Subcutaneous adipose tissue (tissue), 4 donors: ENCODE results near the gene PIP4K2C. TPM values are rescaled to one million over a fixed set of nuclear protein-coding genes. Genes with fewer than 3 reads are reported as not detected.

ENCODE experiments used
- total RNA-seq, 4 donors: library from RNA; depleted of rRNA; stranded (reverse); fragments of >200 nt; gene quantifications; one replicate each; pipeline ENCODE4 v1.1.0, GENCODE V29; 2016
- TF ChIP-seq, protein P1 (sequence below): fragments of 450-650 bp; IDR thresholded peaks from one replicate; pipeline ENCODE4 v1.5.1; 2016; ENCODE audit warnings: low read depth, mild to moderate bottlenecking, control low read depth, antibody characterized with exemption, moderate library complexity

The PIP4K2C gene
- total RNA-seq, 4 donors from 2014 or later = 10.7 to 13.2 (median 11.9) TPM

DNA sequence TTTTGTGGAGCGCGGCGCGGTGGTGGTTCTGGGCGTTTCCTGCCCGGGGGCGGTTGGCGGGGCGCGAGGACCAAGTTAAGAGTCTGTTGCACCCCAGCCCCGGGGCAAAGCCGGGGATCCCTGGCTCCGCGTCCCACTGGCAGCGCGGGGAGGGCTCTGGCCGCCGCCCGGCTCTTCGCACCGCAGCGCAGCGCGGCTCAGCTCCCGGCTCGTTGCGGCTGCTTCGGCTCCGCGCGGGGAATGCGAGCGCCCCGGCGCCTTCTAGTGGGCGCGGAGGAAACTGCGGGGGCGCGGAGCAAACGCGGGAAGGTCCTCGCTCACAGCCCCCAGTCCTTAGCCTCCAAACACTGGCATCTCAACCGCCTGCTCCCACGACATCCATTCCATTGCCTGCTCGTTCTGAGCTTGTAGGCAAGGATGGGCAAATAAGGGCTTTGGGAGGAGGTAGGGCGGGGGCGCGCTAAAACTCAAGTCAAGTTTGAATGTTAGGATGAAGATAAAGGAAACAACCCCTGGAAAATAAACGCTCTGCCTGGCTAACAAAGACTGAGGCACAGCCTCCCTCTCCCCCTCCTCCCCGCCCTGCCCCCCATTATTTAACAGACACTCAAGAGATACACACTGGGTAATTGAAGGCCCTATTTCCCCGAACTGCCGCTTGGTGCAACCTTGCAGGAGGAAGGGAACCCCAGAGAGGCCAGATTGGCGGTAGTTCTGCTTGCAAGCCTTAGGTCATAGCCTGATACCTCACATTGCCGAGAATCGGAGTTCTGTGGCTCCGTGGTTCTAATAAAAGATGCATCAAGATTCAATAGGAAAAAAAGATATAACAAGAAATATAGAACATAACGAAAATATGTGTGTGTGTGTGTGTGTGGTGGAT is 42.2 kb downstream of the PIP4K2C start, which contains the start of gene B4GALNT1:
B4GALNT1 (minus strand) TSS at position 244 of the 883 bp plus-strand sequence. CDS start 1,069 bp downstream, outside the sequence.
- TF ChIP-seq, protein P1, sequence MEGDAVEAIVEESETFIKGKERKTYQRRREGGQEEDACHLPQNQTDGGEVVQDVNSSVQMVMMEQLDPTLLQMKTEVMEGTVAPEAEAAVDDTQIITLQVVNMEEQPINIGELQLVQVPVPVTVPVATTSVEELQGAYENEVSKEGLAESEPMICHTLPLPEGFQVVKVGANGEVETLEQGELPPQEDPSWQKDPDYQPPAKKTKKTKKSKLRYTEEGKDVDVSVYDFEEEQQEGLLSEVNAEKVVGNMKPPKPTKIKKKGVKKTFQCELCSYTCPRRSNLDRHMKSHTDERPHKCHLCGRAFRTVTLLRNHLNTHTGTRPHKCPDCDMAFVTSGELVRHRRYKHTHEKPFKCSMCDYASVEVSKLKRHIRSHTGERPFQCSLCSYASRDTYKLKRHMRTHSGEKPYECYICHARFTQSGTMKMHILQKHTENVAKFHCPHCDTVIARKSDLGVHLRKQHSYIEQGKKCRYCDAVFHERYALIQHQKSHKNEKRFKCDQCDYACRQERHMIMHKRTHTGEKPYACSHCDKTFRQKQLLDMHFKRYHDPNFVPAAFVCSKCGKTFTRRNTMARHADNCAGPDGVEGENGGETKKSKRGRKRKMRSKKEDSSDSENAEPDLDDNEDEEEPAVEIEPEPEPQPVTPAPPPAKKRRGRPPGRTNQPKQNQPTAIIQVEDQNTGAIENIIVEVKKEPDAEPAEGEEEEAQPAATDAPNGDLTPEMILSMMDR = no peak

DNA sequence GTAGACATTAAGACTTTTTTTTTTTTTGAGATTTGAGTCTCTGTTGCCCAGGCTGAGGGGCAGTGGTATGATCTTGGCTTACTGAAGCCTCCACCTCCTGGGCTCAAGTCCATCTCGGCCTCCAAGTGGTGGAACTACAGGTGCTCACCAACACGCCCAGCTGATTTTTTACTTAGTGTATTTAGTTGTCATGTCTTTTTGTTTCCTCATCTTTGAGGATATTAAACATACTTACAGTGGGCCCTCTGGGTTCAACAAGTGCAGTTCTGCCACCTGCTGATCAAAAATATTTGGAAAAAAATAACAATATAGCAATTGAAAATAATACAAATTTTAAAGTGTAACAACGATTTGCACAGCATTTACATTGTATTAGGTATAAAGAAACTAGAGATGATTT is 46.4 kb downstream of the PIP4K2C start:
- TF ChIP-seq, protein P1 = no peak

DNA sequence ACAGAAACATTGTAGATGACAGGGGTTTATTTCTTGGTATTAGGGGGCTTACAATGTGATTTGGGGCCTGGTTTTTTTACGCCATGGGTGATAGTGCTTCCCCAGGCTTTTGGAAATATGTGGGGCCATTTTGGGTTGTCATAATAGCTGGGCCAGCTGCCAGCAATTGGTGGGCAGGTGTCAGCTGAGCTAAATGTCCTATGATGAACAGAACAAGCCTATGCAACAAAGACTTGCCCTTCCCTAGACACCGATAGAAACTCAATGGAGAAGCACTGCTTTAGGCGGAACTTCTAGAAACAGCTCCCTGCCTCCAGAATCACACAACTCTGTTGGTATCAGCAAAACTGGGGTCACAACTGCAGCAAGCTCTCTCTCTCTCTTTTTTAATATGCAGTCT is 47.1 kb downstream of the PIP4K2C start:
- TF ChIP-seq, protein P1 = no peak

DNA sequence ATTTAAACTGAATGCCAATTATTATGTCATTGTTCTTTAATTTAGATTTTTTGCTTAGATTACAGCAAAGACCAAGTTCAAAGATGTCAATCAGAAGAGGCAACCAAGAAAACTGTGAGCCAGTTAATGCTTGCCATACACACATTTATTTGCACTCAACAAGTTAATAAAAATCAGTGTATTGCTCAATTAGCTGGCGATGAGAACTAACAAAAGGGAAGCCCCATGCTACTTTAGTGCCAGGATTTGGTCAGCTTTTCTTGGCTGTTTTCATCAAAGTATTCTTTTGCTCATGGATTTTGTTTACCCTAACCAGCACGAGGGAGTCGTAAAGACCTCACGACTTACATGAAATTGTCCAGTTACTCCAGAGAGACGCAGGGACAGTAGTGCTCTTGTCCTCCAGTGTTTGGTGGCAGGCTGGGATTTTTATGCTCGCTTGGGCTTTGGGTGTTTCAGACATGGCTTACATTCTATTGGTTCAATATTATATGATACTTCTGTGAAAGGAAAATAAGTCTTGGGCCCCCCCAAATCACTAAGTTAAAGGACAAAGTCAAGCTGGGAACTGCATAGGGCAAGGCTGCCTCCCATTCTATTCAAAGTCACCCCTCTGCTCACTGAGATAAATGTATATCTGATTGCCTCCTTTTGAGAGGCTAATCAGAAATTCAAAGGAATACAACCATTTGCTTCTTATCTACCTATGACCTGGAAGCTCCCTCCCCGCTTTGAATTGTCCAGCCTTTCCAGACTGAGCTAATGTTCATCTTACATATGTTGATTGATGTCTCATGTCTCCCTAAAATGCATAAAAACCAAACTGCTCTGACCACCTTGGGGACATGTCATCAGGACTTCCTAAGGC is 49.4 kb downstream of the PIP4K2C start:
- TF ChIP-seq, protein P1 = no peak

DNA sequence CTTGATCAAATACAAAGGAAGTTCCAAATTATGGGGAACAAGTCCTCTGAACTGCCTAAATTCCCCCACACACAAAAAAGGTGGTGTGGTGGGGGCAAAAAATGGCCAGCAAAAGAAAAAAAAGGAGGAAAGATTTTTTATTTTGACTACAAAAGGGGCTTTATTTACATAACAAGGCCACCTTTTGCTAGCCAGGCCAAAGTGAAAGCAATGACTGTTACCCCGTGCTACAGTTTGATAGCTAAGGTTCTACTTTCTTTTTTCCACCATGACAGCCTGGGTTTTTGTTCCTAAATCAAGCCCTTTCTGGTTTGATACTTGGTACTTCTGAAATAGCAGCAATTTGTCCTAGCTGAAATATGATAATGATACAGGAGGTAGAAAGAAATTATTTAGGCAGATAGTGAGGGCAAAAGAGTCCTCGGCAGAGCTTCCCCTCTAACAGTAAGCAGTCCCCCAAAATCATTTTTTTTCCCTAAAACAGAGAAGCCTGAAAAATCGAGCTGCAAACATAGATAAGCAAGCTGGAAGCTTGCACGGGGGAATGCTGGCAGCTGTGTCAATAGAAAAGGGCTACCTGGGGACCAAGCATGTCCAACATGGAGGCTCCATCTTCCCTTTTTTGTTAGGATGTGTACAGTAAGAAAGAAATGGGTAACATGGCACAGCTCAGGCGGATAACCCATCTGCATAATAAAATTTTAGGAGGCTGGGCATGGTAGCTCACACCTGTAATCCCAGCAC is 50.9 kb downstream of the PIP4K2C start:
- TF ChIP-seq, protein P1 = no peak

Other genes with a start within 250 kb of the PIP4K2C start
- gene R3HDM2, start 160.1 kb upstream of the PIP4K2C start, total RNA-seq = 10 to 100 TPM; 48.2 to 51.2 (median 48.7) TPM
- gene INHBC, start 156.4 kb upstream of the PIP4K2C start, total RNA-seq = not detected
- not detected for gene INHBE, start 135.9 kb upstream of the PIP4K2C start, total RNA-seq
- gene GLI1, start 131.4 kb upstream of the PIP4K2C start, total RNA-seq = 1 to 10 TPM in 3 of 4 donors, not detected in 1; 1.5 to 3.7 (median 2.9) TPM
- gene ARHGAP9, start 111.3 kb upstream of the PIP4K2C start, total RNA-seq = 10 to 100 TPM; 16.6 to 50.1 (median 24.7) TPM
- gene MARS1, start 103.1 kb upstream of the PIP4K2C start, total RNA-seq = 10 to 100 TPM; 43.4 to 86.9 (median 47.5) TPM
- 10 to 100 TPM; 23.3 to 68.8 (median 45.1) TPM for gene DDIT3, start 70.7 kb upstream of the PIP4K2C start, total RNA-seq
- gene MBD6, start 68.4 kb upstream of the PIP4K2C start, total RNA-seq = 10 to 100 TPM; 14.8 to 41.4 (median 16.8) TPM
- gene DCTN2, start 44.0 kb upstream of the PIP4K2C start, total RNA-seq = 100 to 1,000 TPM in 3 of 4 donors, 10 to 100 TPM in 1; 78.6 to 161 (median 131) TPM
- under 1 TPM in 2 of 4 donors, not detected in 2; 0.17 to 0.38 TPM for gene KIF5A, start 41.1 kb upstream of the PIP4K2C start, total RNA-seq
- gene DTX3, start 13.6 kb downstream of the PIP4K2C start, total RNA-seq = 1 to 10 TPM; 1.8 to 4.8 (median 4.0) TPM
- 10 to 100 TPM in 1 of 4 donors, 1 to 10 TPM in 3; 2.1 to 13.6 (median 8.9) TPM for gene ARHGEF25, start 20.2 kb downstream of the PIP4K2C start, total RNA-seq
- 1 to 10 TPM in 1 of 4 donors, under 1 TPM in 3; 0.17 to 3.4 (median 0.49) TPM for gene B4GALNT1, start 42.0 kb downstream of the PIP4K2C start, total RNA-seq
- gene OS9, start 102.9 kb downstream of the PIP4K2C start, total RNA-seq = 100 to 1,000 TPM; 120 to 390 (median 277) TPM
- 1 to 10 TPM in 3 of 4 donors, under 1 TPM in 1; 0.49 to 2.8 (median 2.0) TPM for gene AGAP2, start 147.6 kb downstream of the PIP4K2C start, total RNA-seq
- 100 to 1,000 TPM in 1 of 4 donors, 10 to 100 TPM in 3; 52.8 to 116 (median 62.2) TPM for gene TSPAN31, start 153.8 kb downstream of the PIP4K2C start, total RNA-seq
- 100 to 1,000 TPM in 1 of 4 donors, 10 to 100 TPM in 3; 66.3 to 104 (median 83.6) TPM for gene CDK4, start 161.1 kb downstream of the PIP4K2C start, total RNA-seq
- gene MARCHF9, start 163.9 kb downstream of the PIP4K2C start, total RNA-seq = 10 to 100 TPM in 1 of 4 donors, 1 to 10 TPM in 3; 4.2 to 10.5 (median 5.2) TPM
- under 1 TPM in 2 of 4 donors, not detected in 2; 0.17 to 0.44 TPM for gene CYP27B1, start 175.9 kb downstream of the PIP4K2C start, total RNA-seq
- 10 to 100 TPM in 1 of 4 donors, 1 to 10 TPM in 3; 4.4 to 13.7 (median 6.2) TPM for gene METTL1, start 180.9 kb downstream of the PIP4K2C start, total RNA-seq
- 10 to 100 TPM; 10.3 to 14.6 (median 11.4) TPM for gene EEF1AKMT3, start 181.4 kb downstream of the PIP4K2C start, total RNA-seq
- gene TSFM, start 191.6 kb downstream of the PIP4K2C start, total RNA-seq = 10 to 100 TPM; 16.7 to 26.0 (median 22.9) TPM
- gene AVIL, start 227.5 kb downstream of the PIP4K2C start, total RNA-seq = 1 to 10 TPM; 1.8 to 7.5 (median 4.6) TPM